Vagina (tissue), 2 donors: ENCODE results near the gene UQCRHL.

Experiments
- POLR2A ChIP-seq, 2 donors: fragments of 450-650 bp; IDR thresholded peaks; one replicate each; pipeline ENCODE4 v1.6.1; 2017; ENCODE audit warnings: antibody characterized with exemption in 2 of 2, mild to moderate bottlenecking in 2 of 2, moderate library complexity in 2 of 2
- POLR2AphosphoS5 ChIP-seq, 2 donors: sonication (generic); formaldehyde crosslinking; IDR thresholded peaks; one replicate each; pipeline ENCODE4 v1.9.0; 2017; ENCODE audit warnings: antibody characterized with exemption in 2 of 2, mild to moderate bottlenecking in 2 of 2, low read depth in 1 of 2; ENCODE audit not compliant: insufficient read depth in 1 of 2
- TF ChIP-seq, protein P1 (sequence below), 3 experiments: fragments of 450-650 bp in 2 of 3; fragments of 200-600 bp in 1 of 3; sonication (generic) in 1 of 3; IDR thresholded peaks; one replicate each; pipeline ENCODE4 v1.5.1; 2017 to 2019; ENCODE audit warnings: antibody characterized with exemption in 3 of 3, mild to moderate bottlenecking in 2 of 3, moderate library complexity in 2 of 3

DNA sequence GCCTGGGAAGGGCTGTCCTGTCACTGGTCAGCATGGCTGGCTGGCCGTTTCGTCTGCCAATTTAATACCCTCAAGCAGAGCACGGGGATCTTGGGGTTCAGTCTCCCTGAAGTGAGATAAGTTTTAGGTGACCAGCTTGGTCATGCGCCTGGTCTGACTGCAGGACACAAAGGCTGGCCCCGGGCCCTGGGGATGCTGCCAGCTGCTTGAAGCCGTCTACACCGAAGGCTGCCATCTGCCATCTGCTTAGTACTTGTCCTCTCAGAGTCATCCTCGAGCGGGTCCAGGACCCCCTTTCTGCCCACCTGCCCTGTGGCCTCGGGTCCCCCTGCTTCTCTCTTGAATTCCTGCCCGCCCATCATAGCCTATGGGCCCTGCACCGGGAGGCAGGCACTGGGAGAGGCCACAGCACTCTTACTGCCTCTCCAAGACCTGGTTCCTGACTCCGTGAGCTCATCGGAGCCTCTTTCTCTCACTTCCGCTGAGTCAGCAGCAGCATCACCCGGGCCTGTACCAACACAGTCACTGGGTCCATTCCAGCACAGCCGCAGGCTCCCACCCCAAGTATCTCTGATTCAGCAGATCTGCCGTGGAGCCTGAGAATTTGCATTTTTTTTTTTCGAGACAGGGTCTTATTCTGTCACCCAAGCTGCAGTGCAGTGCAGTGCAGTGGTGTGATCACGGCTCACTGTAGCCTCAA is 41.8 kb downstream of the UQCRHL start:
- TF ChIP-seq POLR2A (IDR thresholded peaks at IDR 0.05): no peak
- TF ChIP-seq, protein P1, sequence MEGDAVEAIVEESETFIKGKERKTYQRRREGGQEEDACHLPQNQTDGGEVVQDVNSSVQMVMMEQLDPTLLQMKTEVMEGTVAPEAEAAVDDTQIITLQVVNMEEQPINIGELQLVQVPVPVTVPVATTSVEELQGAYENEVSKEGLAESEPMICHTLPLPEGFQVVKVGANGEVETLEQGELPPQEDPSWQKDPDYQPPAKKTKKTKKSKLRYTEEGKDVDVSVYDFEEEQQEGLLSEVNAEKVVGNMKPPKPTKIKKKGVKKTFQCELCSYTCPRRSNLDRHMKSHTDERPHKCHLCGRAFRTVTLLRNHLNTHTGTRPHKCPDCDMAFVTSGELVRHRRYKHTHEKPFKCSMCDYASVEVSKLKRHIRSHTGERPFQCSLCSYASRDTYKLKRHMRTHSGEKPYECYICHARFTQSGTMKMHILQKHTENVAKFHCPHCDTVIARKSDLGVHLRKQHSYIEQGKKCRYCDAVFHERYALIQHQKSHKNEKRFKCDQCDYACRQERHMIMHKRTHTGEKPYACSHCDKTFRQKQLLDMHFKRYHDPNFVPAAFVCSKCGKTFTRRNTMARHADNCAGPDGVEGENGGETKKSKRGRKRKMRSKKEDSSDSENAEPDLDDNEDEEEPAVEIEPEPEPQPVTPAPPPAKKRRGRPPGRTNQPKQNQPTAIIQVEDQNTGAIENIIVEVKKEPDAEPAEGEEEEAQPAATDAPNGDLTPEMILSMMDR (IDR thresholded peaks at IDR 0.05): no peak
- TF ChIP-seq POLR2AphosphoS5 (IDR thresholded peaks at IDR 0.05; ENCODE audit: insufficient read depth in 1 of 2, low read depth in 1 of 2): peak; percentile 52 to 67
